IMR-90 (cell line): ENCODE results near the gene PPDPF. TPM values are rescaled to one million over a fixed set of nuclear protein-coding genes. Genes with fewer than 3 reads are reported as not detected.

Experiments used
- ATAC-seq: fragments of 200-7000 bp; cut with Tn5 transposase; 2 replicates; pipeline ENCODE4 v1.9.1; 2020; ENCODE audit warnings: low read depth, mild to moderate bottlenecking, moderate library complexity
- BruUV-seq: library from RNA; stranded (reverse); fragments of 400-500 nt; replicated peaks from 2 replicates; lab custom pipeline; 2021; lab: Mats Ljungman, UMichigan
- CTCF ChIA-PET: fragments of 300-600 bp; formaldehyde crosslinking; extraction: SDS; loops from one replicate; lab custom pipeline; 2021; ENCODE audit warnings: antibody characterized with exemption; lab: Yijun Ruan, JAX
- POLR2A ChIA-PET: fragments of 300-600 bp; sonication (Branson Sonifier 250); formaldehyde crosslinking; loops from one replicate; lab custom pipeline; 2022; ENCODE audit warnings: antibody characterized with exemption; ENCODE audit not compliant: unreplicated experiment; lab: Charles Lee
- DNase-seq: peaks from one replicate; pipeline ENCODE4 v3.0.0; 2013
- H2AFZ ChIP-seq: replicated peaks from 2 replicates; pipeline ENCODE3; 2013; ENCODE audit warnings: low read length, mild to moderate bottlenecking; ENCODE audit not compliant: poor library complexity
- H2AK5ac ChIP-seq: 2 replicates; pipeline ENCODE4 v1.6.1; 2013; ENCODE audit warnings: low read depth, low read length, inconsistent platforms
- H2AK9ac ChIP-seq: replicated peaks from 2 replicates; pipeline ENCODE3; 2013; ENCODE audit warnings: mild to moderate bottlenecking, low read depth, low read length, moderate library complexity; ENCODE audit not compliant: poor library complexity
- H2BK120ac ChIP-seq: 2 replicates; pipeline ENCODE4 v1.6.1; 2013; ENCODE audit warnings: low read depth, low read length, inconsistent platforms
- H2BK15ac ChIP-seq: 3 replicates; pipeline ENCODE4 v1.6.1; 2013; ENCODE audit warnings: low read depth, low read length, inconsistent platforms
- H2BK20ac ChIP-seq: 2 replicates; pipeline ENCODE4 v1.6.1; 2013; ENCODE audit warnings: low read depth, mild to moderate bottlenecking, inconsistent platforms, low read length, moderate library complexity
- H2BK5ac ChIP-seq: 2 replicates; pipeline ENCODE4 v1.6.1; 2013; ENCODE audit warnings: mild to moderate bottlenecking, low read depth, low read length, inconsistent platforms; ENCODE audit not compliant: poor library complexity, severe bottlenecking
- H3K14ac ChIP-seq: replicated peaks from 2 replicates; pipeline ENCODE4 v1.6.1; 2013; ENCODE audit warnings: low read depth, low read length, inconsistent platforms
- H3K18ac ChIP-seq: 2 replicates; pipeline ENCODE4 v1.6.1; 2013; ENCODE audit warnings: low read depth, low read length, control low read depth
- H3K23ac ChIP-seq: 2 replicates; pipeline ENCODE4 v1.6.1; 2013; ENCODE audit warnings: low read depth, low read length, inconsistent platforms
- H3K27ac ChIP-seq: 2 replicates; pipeline ENCODE4 v1.5.1; 2013; ENCODE audit warnings: mild to moderate bottlenecking, control low read depth, low read length; ENCODE audit not compliant: insufficient read depth
- H3K27me3 ChIP-seq: 2 replicates; pipeline ENCODE4 v1.6.1; 2013; ENCODE audit warnings: low read length; ENCODE audit not compliant: control insufficient read depth, insufficient read depth
- H3K36me3 ChIP-seq: 2 replicates; pipeline ENCODE4 v1.6.1; 2013; ENCODE audit warnings: low read length, mixed read lengths; ENCODE audit not compliant: control insufficient read depth, insufficient read depth
- H3K4ac ChIP-seq: 2 replicates; pipeline ENCODE4 v1.6.1; 2013; ENCODE audit warnings: low read depth, low read length, inconsistent platforms
- H3K4me1 ChIP-seq: 2 replicates; pipeline ENCODE4 v1.6.1; 2013; ENCODE audit warnings: low read length, mixed read lengths; ENCODE audit not compliant: control insufficient read depth, insufficient read depth
- H3K4me2 ChIP-seq: 2 replicates; pipeline ENCODE4 v1.6.1; 2013; ENCODE audit warnings: low read depth, mild to moderate bottlenecking, control low read depth, low read length, moderate library complexity
- H3K4me3 ChIP-seq: 2 replicates; pipeline ENCODE4 v1.5.1; 2013; ENCODE audit warnings: low read depth, mild to moderate bottlenecking, control low read depth, low read length, moderate library complexity; ENCODE audit not compliant: insufficient read depth
- H3K56ac ChIP-seq: 2 replicates; pipeline ENCODE4 v1.6.1; 2013; ENCODE audit warnings: low read length, inconsistent platforms; ENCODE audit not compliant: insufficient read depth; ENCODE audit errors: extremely low read depth
- H3K79me1 ChIP-seq, 2 experiments: 2 replicates each; pipeline ENCODE4 v1.6.1; 2013; ENCODE audit warnings: low read length in 2 of 2, inconsistent platforms in 1 of 2, low read depth in 1 of 2
- H3K9ac ChIP-seq: 2 replicates; pipeline ENCODE4 v1.6.1; 2013; ENCODE audit warnings: low read depth, low read length, control low read depth
- H3K9me1 ChIP-seq: 2 replicates; pipeline ENCODE4 v1.6.1; 2013; ENCODE audit warnings: low read length, inconsistent platforms; ENCODE audit not compliant: insufficient read depth
- H3K9me3 ChIP-seq: 2 replicates; pipeline ENCODE4 v1.6.1; 2013; ENCODE audit warnings: low read length; ENCODE audit not compliant: control insufficient read depth, insufficient read depth
- H4K20me1 ChIP-seq: 2 replicates; pipeline ENCODE4 v1.6.1; 2013; ENCODE audit warnings: low read length, inconsistent platforms; ENCODE audit not compliant: insufficient read depth
- H4K5ac ChIP-seq: 2 replicates; pipeline ENCODE4 v1.6.1; 2013; ENCODE audit warnings: mild to moderate bottlenecking, low read depth, low read length, control low read depth
- H4K8ac ChIP-seq, 2 experiments: 2 replicates each; pipeline ENCODE4 v1.6.1; 2013; ENCODE audit warnings: low read depth in 2 of 2, low read length in 2 of 2, control low read depth in 1 of 2, inconsistent platforms in 1 of 2
- H4K91ac ChIP-seq: 2 replicates; pipeline ENCODE4 v1.6.1; 2013; ENCODE audit warnings: low read depth, low read length, inconsistent platforms; ENCODE audit not compliant: insufficient read depth
- BHLHE40 ChIP-seq: fragments of 150-350 bp; IDR thresholded peaks from 2 replicates; pipeline ENCODE4 v1.6.1; 2016; ENCODE audit warnings: mild to moderate bottlenecking, low read depth, low read length
- CHD1 ChIP-seq: IDR thresholded peaks from 2 replicates; pipeline ENCODE4 v1.6.1; 2012; ENCODE audit warnings: low read depth, low read length, improper control_type of control experiment
- FOS ChIP-seq: fragments of 150-350 bp; IDR thresholded peaks from 2 replicates; pipeline ENCODE4 v1.6.1; 2016; ENCODE audit warnings: low read depth, low read length
- NFE2L2 ChIP-seq: fragments of 150-350 bp; IDR thresholded peaks from 2 replicates; pipeline ENCODE4 v1.6.1; 2016; ENCODE audit warnings: low read depth, mild to moderate bottlenecking, low read length
- RAD21 ChIP-seq: IDR thresholded peaks from 2 replicates; pipeline ENCODE4 v1.6.1; 2012; ENCODE audit warnings: low read length, improper control_type of control experiment
- RCOR1 ChIP-seq: IDR thresholded peaks from 2 replicates; pipeline ENCODE4 v1.6.1; 2012; ENCODE audit warnings: mild to moderate bottlenecking, low read length, improper control_type of control experiment; ENCODE audit not compliant: insufficient replicate concordance
- RFX5 ChIP-seq: IDR thresholded peaks from 2 replicates; pipeline ENCODE4 v1.8.0; 2012; ENCODE audit warnings: low read depth, mild to moderate bottlenecking, low read length, moderate library complexity
- WGBS, 2 experiments: methylation state at CpG; one replicate each; pipeline versions ENCODE4 v1.1.5 to v1.1.7; 2013; ENCODE audit warnings: missing lambda C conversion rate in 2 of 2; ENCODE audit not compliant: insufficient read length in 1 of 2; ENCODE audit errors: extremely low coverage in 2 of 2; 5-methylcytosine and 5-hydroxymethylcytosine counted together
- dilution Hi-C: fragments of 300-500 bp; cut with HindIII; formaldehyde crosslinking; loops from one replicate; pipeline ENCODE4 v1.14.3; 2018; ENCODE audit warnings: low sequenced_read_pairs; ENCODE audit not compliant: unreplicated experiment
- in situ Hi-C: fragments of 300-500 bp; cut with MboI; formaldehyde crosslinking; loops from 3 replicates; pipeline ENCODE4 v1.14.3; 2019; ENCODE audit warnings: low sequenced_read_pairs, inconsistent platforms, mixed read lengths
- intact Hi-C: fragments of 100-400 bp; cut with micrococcal nuclease; formaldehyde crosslinking; loops from 2 replicates; pipeline ENCODE4 v1.10.0; 2022
- polyA plus RNA-seq, 3 experiments: library from polyadenylated mRNA; depleted of rRNA; stranded (reverse); fragments of >200 nt; gene quantifications; 2 replicates each; pipeline ENCODE4 v1.2.3, GENCODE V29; 2012; ENCODE audit warnings: low replicate concordance in 1 of 3
- total RNA-seq: library from RNA; depleted of rRNA; stranded (reverse); fragments of >200 nt; gene quantifications from 2 replicates; pipeline ENCODE4 v1.2.3, GENCODE V29; 2012
- TF ChIP-seq, protein P1 (sequence below): conservative IDR thresholded peaks from 2 replicates; pipeline ENCODE4 v1.5.1; 2012; ENCODE audit warnings: mild to moderate bottlenecking, low read depth, low read length, improper control_type of control experiment
- TF ChIP-seq, protein P2 (sequence below): fragments of 150-350 bp; IDR thresholded peaks from 2 replicates; pipeline ENCODE4 v1.6.1; 2017; ENCODE audit warnings: mild to moderate bottlenecking, antibody characterized with exemption, low read length, low read depth

Gene PPDPF
- total and polyA plus RNA-seq, 2 of the 4 experiments (the other 2 are of a cell fraction), result 12.9 to 171 TPM

DNA sequence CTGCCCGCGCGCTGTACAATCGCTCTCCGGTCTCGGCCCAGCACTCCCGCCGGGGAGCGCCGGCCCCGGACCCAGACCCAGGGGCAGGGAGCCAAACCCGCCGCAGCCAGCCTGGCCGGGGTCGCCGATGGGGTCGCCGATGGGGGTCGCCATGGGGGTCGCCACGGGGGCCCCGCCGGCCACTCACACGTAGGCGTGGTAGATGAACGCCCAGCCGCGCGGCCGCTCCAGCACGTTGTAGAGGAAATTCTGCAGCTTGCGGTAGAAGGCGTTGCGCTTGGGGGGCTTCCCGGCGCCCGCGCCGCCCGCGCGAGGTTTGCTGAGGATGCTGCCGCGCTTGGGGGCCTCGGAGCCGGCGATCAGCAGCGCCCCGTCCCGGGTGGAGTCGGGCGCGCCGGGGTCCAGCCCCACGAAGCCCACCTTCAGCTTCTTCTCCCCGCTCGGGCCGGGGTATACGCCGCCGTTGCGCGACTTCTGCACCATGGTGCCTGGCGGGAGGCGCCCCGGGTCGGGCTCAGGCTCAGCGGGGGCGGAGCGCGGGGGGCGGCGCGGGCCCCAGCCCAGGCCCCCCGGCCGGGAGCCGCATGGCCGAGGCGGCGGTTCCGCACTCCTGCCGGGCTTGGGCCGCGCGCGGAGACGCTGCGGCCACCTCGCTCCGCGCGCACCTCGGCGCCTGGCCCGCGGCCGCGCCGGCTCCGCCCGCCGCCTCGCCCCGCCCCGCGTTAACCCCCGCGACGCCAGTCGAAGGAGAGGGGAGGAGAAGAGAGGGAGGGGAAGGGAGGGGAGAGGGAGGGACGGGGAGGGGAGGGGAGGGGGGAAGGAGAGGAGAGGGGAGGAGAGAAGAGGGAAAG lies 48.4 kb upstream of the PPDPF start, which contains the start of gene KCNQ2:
TSS of gene KCNQ2 (minus strand) at position 675 of the 851 bp plus-strand sequence. CDS start at position 483, 192 bp downstream.
- Histone ChIP-seq H3K23ac (no peak within 1 kb of the TSS), H2AK5ac (no peak within 1 kb of the TSS), H3K36me3 (no peaks in the 10 kb centered on the region), H3K4me3 (no peak within 1 kb of the TSS), H3K9ac (no peak within 1 kb of the TSS), H4K91ac (no peak within 1 kb of the TSS), H2BK120ac (no peak within 1 kb of the TSS), H3K14ac (no peak within 1 kb of the TSS), H4K20me1 (no peaks in the 10 kb centered on the region; the same call in 1 of the 2 replicates), H2AK9ac (no peak within 1 kb of the TSS), H2BK5ac (no peak within 1 kb of the TSS), H3K9me1 (no peaks in the 10 kb centered on the region), H4K5ac (no peak within 1 kb of the TSS), H3K18ac (no peak within 1 kb of the TSS), H3K27me3 (peaks cover 78% of the 10 kb centered on the region), H3K56ac (no peak within 1 kb of the TSS), H3K9me3 (no peaks in the 10 kb centered on the region), H2BK20ac (no peak within 1 kb of the TSS), H2AFZ (peak within 1 kb of the TSS; percentile 51), H3K4ac (no peak within 1 kb of the TSS), H4K8ac (no peak within 1 kb of the TSS), H3K27ac (no peak within 1 kb of the TSS), H3K79me1 (no peaks in the 10 kb centered on the region), H3K4me2 (no peak within 1 kb of the TSS), H3K4me1 (no peaks in the 10 kb centered on the region), H2BK15ac (no peak within 1 kb of the TSS)
- TF ChIP-seq FOS (no peak), CHD1 (no peak), BHLHE40 (no peak), RAD21 (no peak), RFX5 (no peak), RCOR1 (no peak), NFE2L2 (no peak)
- TF ChIP-seq, protein P1, sequence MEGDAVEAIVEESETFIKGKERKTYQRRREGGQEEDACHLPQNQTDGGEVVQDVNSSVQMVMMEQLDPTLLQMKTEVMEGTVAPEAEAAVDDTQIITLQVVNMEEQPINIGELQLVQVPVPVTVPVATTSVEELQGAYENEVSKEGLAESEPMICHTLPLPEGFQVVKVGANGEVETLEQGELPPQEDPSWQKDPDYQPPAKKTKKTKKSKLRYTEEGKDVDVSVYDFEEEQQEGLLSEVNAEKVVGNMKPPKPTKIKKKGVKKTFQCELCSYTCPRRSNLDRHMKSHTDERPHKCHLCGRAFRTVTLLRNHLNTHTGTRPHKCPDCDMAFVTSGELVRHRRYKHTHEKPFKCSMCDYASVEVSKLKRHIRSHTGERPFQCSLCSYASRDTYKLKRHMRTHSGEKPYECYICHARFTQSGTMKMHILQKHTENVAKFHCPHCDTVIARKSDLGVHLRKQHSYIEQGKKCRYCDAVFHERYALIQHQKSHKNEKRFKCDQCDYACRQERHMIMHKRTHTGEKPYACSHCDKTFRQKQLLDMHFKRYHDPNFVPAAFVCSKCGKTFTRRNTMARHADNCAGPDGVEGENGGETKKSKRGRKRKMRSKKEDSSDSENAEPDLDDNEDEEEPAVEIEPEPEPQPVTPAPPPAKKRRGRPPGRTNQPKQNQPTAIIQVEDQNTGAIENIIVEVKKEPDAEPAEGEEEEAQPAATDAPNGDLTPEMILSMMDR, result no peak
- TF ChIP-seq, protein P2, sequence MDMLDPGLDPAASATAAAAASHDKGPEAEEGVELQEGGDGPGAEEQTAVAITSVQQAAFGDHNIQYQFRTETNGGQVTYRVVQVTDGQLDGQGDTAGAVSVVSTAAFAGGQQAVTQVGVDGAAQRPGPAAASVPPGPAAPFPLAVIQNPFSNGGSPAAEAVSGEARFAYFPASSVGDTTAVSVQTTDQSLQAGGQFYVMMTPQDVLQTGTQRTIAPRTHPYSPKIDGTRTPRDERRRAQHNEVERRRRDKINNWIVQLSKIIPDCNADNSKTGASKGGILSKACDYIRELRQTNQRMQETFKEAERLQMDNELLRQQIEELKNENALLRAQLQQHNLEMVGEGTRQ, result no peak
- no peak for DNase-seq
- dilution Hi-C loops, result no loop called here
- no TSS peak for BruUV-seq
- intact Hi-C loops, result no loop called here
- 1% methylated on average over 41 of the region's 111 CpGs; no CpG with 5 or more reads in 1 of the 2 experiments for WGBS, 2 experiments
- ChIA-PET CTCF (no interaction called here), POLR2A (no interaction called here)
- no peak; the same call in 1 of the 2 replicates for ATAC-seq
- in situ Hi-C loops, result no loop called here
